Inferior parietal cortex (tissue), 1 donor: ENCODE data around the gene ALOX12B.

Source experiments
- DNase-seq: peaks from one replicate; pipeline ENCODE4 v3.0.0-alpha.2; 2016; ENCODE audit errors: extremely low spot score

Gene ALOX12B

DNA sequence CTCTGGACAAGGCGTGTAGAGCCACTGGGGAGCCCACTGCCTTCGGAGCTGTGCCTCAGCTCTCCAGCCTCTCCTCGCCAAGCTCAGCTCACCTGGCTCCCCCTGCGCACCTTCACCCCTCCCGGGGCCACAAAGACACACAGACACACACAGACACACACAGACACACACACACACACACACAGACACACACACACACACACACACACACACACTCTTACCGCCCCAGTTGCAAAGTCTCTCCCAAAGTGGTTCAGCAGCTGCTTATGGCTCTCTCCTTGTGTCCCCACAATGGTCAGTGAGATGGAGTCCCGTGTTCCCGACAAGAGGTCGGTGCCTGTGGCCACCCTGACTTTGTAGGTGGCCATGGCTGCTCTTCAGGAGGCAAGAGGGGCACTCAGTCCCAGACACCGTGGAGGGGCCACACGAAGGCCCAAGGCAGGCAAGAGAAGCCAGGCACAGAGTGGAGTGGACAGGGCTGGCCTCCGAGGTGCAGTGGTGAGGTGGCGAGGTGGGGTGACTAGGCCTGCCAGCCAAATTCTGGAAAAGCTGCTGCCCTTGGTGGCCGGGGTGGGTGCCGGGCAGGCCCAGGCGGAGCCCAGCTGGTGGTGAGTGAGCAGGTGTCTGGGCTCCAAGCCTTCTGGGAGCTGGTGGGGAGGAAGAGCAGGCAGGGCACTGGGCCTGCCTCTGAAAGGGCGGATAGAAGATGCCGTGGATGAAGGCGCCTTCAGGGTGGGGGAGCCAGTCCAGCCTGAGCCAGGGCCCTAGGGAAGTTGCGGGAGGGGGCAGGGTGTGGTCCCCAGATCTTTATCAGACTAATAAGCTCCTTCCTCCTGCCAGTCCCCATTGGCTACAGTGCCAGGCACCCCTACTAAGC is at the start of gene ALOX12B:
Gene ALOX12B (minus strand): TSS at position 642 of the 877 bp plus-strand sequence. CDS start 274 bp downstream, at position 368.
- DNase-seq: no peak

DNA sequence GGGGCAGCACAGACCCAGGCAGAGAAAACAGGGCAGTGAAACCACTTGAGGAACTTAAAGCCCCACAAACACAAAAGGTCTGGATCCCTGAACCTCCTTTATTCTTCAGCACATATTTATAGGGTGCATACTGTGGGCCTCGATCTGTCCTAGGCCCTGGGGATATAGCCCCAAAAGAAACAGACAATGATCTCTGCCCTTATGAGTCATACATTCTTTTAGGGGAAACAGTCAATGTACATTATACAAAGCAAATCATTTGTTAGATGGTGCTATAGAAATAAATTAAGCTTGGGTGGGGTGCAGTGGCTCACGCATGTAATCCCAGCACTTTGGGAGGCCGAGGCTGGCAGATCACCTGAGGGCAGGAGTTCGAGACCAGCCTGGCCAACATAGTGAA is 46.4 kb upstream of the ALOX12B start:
- DNase-seq: no peak

DNA sequence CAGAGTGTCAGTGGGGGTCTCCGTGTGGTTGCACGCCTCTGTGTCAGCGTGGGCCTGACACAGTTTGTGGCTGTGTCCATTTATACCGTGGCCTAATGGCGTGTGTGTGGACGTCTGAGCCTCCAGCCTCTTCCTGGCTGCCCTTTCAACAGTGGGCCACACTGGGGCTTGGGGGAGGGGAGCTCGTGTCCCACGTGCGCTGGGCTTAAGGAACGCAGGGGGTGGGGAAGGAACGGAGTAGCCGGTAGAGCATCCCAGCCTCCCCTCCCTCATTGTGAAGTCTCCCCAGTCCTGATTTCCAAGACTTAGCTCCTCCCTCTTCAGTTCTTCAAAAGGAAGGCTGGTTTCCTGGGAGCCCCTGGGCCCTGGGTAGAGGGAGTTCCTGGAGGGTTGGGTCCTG is 45.9 kb upstream of the ALOX12B start:
- DNase-seq: no peak

DNA sequence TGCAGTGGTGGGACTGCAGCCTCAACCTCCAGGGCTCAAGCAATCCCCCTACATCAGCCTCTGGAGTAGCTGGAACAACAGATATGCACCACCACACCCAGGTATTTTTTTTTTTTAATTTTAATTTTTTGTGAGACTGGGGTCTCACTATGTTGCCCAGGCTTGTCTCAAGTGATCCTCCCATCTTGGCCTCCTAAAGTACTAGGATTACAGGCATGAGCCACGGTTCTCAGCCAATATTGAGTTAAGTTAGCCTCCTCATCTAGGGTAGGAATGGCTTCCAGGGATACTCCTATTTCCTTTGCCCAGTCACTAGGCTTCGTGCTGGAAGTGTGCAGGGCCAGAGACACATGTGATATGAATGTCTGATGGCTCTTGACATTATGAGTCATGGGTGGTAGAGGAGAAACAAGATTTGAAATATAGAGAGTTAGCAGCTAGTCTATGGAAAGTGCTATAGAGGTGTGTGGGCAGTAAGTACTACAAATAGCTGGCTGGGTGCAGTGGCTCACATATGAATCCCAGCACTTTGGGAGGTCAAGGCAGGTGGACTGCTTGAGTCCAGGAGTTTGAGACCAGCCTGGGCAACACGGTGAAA is 44.4 kb upstream of the ALOX12B start:
- no peak for DNase-seq

DNA sequence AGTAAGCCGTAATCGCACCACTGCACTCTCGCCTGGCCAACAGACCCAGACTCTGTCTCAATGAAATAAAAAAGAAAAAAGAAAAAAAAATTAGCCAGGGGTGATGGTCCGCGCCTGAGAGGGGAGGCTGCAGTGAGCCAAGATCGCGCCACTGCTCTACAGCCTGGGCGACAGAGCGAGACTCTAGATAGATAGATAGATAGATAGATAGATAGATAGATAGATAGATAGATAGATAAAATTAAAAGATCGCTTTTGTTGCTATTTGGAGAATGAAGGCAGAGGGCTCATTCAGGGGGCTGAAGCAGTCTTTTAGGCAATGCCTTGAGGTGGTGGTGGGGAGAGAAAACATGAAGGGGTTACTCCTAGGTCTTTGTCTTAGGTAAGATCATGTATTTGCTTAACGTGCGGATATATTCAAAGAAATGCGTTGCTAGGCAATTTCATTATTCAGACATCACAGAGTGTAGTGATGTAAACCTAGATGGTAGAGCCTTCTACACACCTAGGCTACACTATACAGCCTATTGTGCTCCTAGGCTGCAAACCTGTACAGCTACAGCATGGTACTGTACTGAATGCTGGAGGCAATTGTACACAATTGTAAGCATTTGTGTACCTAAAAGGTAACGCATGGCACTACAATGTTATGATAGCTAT is 40.7 kb upstream of the ALOX12B start:
- DNase-seq: no peak

DNA sequence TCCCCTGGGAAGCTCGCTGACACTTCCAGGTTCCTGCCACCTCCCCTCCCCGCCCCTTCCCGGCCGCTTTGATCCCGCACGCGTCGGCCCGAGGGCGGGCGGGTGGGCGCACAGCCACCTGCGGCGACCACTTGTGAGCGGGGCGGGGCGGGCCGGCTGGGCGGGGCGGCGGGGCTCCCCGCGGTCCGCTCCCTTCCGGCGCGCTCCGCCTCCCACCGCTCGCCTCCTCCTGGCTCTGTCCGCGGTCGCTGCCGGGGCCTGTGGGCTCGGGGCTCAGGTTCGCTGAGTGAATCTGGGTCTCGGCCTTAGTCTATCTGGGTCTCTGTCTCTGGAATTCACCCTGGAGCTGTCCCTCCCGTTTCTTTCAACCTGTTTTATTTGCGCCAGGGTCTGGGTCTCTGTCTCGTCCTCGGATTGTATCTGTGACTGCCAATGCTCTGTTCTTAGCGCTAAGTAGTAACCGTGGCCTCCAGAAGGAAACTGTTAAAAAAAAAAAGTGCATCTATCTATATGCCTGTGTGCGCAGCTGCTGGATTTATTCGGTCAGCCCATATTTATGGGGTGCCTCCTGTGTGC is 39.1 kb upstream of the ALOX12B start:
- peak; percentile 35 for DNase-seq

DNA sequence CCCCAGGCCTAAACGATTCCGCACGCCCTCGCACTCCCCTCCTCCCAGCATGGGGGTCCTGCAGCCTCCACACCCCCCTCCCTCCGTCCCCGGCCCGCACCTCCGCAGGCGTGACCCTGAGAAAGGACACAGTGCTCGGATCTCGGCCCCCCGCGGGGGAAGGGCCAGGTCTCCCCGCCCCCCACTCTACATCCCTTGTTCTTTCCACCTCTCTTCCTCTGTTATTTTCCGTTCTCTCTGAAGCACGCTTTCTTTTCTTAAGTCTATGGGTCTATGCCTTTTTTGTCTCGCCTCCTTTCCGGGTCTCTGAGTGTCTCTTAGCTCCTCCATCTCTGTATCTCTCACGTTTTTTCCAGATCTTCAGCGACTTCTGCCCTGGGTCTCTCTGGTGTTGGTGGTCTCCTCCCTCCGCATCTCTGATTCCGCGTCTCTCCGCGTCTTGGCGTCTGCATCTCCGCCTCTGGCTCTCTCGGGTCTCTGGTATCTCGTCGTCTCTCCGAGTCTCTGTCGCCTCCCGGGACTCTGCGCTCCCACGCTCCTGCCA is 38.5 kb upstream of the ALOX12B start:
- peak; percentile 28 for DNase-seq

DNA sequence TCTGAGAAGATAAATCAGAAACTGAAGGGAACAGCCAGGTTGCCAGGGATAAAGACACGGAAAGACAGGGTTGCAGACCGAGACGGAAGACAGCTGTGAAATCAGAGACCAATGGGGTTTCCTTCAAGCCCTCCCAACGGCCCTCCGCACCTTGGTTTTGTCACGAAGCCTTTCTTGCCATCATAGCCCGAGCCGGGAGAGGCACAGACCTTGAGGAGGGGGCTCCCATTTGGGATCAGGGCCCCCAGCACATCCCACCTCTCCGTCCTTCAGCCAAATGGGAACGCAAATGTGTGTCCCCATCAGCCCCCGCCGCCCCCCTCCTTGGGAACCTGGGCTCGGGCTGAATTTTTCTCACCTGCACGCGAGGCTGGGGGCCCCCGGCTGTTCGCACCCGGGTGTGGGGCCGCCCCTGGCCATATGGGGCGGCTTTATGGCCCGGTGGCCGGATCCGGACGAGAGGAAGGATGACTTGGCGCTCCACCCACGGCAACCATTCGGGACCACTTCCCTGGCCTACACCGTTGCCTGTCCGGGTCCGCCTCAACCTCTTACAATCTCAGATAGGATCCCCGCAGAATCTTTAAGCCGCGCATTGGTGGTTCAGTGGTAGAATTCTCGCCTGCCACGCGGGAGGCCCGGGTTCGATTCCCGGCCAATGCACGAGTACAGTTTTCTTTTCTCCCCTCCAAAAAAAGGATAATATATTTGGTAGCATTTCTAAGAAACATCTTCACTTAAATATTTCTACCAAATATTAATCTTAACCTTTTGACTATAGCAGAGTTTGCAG is 37.8 kb upstream of the ALOX12B start:
- DNase-seq: peak; percentile 89

DNA sequence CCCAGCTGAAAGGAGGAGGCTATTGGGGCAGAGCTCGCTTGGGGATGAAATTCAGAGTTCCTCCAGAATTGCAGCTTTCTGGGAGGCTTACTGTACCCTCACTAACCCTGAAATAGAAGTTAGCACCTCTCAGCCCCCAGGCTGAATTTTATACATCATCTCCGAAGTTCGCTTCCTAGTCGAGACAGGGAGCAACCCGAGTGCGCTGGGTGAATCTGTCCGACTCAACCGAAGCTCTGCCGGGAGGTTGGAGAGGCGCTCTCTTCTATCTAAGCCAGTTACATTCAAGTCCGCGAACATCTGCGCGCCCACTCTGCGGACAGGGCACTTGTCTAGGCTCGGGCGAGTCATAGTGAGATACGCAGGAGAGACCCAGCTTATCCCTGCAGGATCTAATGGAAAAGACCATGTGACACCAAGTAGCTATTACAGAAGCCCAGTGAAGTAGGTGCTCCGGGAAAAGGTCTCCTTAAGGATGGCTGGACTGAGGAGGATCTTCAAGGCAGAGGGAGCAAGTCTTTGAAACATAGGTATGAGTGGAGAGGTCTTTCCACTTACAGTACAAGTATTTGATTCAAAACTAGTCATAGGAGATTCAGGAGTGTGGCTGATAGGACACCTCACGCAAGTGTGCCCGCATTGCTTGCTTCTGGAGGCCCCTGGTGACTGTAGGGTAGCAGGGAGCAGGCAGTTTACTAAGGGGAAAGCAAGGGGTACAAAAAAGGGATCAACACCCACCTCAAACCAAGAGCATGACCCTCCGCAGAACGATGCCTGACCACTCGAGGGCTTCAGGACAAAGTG is 37.0 kb upstream of the ALOX12B start:
- peak; percentile 32 for DNase-seq

DNA sequence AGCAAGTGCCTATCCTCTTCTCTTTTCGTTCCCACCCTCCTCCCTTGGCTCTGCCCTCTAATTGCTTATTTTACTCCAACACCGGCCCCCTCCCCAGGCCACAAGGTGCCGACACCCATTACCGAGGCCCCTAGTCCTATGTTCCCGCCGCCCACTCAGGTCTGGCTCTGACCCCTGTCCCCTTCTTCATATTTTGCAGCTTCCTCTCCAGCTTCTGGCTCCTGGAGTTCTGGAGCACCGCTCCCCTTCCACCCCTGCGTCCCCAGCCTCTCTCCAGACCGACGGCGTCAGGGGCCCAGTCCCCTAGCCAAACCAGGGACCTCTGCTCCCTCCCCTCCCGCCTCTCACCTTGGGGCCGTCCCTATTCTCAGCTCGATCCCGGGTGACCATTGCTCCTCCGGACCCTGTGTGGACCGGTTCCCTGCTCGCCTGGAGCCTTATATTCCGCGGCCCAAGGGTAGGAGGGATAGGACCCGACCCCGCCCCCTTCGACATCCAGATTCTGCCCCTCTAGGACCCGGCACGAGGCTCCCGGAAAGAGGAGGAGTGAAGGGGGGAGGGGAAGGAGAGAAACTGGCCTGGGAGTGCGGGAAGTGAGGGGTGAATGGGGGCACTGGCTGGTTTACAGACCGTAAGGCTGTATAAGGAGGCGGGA is 36.3 kb upstream of the ALOX12B start, which contains the start of gene HES7:
Gene HES7 (minus strand): TSS at position 412 of the 655 bp plus-strand sequence. CDS start 22 bp downstream, at position 390.
- DNase-seq: no peak

DNA sequence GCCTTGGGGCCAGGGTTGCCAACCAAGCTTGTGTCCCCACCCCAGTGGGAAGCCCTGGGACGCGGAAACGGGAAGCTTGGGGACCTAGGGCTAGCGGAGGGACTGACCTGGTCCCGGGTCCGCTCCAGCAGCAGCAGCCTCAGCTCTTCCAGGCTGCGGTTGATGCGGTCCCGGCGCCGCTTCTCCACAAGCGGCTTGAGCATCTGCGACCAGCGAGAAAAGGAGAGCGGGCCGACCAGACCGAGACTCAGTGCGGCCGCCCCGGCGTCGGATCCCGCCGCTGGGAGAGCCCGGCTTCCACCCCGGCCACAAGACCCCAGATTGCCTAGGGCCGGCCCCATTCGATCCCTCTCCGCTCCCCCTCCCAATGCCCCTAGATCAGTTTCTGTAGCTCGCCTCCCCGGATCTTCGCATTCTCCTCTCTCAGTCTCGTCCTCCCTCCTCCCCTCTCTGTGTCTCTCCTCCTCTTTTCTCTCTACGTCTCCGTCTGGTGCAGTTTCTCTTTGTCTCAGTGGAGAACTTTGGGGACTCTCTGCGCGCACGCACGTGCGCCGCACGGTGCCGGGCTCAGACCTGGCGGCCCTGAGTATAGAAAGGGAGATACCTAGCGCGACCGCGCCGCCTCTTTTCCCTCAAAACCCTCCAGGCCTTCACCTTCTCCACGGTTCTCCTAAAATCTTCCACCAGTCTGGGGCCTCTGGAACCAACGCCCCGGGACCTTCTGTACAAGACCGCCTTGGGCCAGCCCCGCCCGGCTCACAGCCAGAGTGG is 35.6 kb upstream of the ALOX12B start:
- no peak for DNase-seq

DNA sequence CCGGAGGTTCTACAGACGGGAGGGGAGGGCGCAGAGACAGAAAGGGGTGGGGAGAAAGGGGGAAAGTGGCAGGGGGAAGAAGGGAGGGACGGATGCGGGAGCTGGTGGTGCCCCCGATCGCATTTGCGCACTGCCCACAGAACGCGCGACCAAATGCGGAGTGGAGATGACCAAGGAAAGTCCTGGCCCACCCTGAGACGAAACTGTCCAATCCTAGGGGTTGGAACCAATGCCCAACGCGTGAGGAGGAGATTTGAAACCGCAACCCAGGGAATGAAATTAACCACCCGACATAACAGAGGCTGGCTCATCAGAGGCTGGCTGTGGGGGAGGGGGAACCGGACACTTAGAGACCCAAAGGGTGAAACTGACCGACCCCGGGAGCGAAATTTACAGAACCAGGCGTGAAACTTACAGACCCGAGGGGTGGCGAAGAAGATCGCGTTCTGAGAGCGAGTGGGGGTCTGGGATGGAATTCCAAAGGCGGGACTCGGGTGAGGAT is 35.0 kb upstream of the ALOX12B start:
- no peak for DNase-seq

DNA sequence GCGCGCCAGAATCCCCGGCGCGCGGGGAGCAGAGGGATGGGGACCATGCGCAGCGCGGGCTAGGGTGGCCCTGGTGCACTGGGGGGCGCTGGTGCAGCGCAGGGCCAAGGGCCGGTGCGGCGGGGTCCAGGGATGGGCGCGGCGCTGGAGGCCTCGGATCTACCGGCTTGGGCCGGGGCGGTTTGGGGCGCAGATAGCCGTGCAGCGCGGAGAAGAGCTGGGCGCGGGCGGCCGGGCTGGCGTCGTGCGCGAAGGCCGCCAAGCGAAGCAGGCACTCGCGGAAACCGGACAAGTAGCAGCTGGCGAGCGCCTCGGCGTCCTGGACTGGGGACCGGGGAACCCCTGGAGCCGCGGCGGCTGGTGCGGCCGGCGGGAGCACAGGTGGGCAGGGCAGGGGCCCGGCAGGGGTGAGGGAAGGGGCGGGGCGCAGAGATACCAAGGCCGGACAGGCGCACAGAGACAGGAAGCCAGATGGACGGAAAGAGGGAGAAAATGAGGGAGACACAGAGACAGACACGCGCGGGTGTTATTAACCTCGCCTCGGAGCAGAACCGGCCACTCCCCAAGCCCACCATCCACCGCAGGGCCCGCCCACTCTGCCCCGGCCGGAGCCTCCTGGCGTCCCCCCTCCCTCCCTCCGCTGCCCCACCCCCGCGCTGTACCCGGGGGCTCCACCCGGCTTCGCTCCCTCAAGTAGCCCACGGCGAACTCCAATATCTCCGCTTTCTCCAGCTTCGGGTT is 34.3 kb upstream of the ALOX12B start:
- peak; percentile 62 for DNase-seq

DNA sequence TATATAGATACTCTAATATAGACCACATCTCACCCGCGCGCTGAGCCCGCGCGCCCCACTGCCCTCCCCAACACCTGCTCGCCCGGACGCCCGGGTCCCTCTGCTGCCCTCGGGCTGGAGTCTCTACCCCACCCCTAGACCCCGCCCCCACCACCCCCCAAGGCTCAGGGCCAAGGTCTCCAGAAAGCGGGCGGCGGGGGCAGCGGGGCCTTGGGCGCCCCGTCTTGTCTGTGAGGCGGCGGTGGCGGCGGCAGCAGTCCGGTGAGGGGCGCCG is 33.8 kb upstream of the ALOX12B start:
- DNase-seq: no peak

DNA sequence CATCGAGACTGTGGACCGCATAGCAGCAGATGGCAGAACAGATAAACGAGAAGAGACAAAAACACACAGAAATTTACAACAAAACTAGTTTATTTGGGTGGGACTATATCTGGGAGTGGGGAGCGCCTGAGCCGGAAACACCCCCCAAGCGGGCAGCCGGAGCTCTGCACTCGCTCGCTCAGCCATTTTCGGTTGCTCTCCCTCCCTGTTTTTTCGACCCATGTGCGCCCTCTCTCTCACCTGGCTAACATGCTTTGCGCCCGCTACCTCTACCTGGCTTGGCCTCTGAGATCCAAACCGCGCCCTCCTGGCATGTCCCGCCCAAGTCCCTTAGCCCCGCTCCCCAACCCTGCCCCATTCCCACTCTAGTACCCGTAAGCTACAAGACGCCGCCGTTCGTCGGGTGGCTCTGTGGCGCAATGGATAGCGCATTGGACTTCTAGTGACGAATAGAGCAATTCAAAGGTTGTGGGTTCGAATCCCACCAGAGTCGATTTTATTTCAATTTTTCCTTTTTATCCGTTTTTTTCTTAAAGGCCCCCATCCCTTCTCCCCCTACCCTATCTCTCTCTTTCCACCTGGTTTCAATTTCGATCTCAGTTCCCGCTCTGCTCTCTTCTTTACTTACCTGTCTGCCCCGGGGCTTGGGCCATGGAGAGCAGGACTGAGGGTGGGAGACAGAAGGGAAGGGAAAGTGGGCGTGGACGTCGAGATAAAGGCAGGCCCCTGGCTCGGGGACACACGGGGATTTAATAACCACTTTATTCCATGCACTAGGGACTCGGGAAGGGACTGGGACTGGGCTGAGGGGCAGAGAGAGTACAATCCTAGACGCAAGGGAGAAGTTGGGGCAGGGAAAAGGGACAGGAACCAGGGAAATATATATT is 33.2 kb upstream of the ALOX12B start:
- DNase-seq: peak; percentile 65

DNA sequence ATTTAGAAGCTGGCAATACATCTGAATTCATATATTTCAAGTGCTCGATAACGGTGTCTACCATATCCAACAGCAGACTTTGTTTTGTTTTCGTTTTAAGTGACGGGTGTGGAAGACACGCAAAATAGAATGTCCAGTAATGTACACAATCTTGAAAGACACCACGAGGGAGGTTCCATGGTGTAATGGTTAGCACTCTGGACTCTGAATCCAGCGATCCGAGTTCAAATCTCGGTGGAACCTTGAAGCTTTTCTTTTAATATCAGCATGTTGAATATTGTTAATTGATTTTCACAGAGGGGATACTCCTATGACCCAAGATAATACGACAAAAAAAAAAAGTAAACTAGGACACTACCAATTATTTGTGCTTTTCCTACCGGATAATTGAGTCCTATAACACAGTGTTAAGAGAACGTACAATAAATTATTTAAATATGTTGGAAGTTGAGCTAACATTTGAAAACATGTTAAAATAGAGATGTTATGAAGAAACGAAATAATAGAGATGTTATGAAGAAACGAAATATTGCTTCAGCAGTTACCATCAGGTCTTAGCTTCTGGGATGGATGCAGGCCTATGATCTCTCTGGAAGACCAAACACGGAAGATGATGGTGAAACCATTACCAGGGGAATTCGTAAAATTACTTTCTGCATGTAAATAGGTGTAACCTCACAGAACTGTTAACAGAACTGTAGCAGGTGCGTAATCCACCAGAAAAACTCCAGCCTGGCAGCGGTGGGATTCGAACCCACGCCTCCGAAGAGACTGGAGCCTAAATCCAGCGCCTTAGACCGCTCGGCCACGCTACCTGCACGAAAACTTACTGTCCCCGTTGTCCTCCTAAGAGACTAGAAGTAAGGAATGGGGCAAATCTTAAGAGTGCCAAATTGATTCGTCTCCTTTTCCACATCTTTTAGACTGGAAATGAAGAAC is 32.3 kb upstream of the ALOX12B start:
- DNase-seq: peak; percentile 95
